A673 (cell line): ENCODE measurements around the gene LNPK. TPM values are rescaled to one million over a fixed set of nuclear protein-coding genes. Genes with fewer than 3 reads are reported as not detected.

Experiments
- BruUV-seq: library from RNA; stranded (reverse); fragments of 400-500 nt; replicated peaks from 2 replicates; lab custom pipeline; 2021; lab: Mats Ljungman, UMichigan
- CTCF ChIA-PET: fragments of 300-600 bp; sonication (Branson Sonifier 250); formaldehyde crosslinking; loops from one replicate; lab custom pipeline; 2022; ENCODE audit warnings: antibody characterized with exemption; lab: Charles Lee
- POLR2A ChIA-PET: fragments of 300-600 bp; sonication (Branson Sonifier 250); formaldehyde crosslinking; loops from one replicate; lab custom pipeline; 2022; ENCODE audit warnings: antibody characterized with exemption; ENCODE audit not compliant: low non-redundant PET; lab: Charles Lee
- DNase-seq: peaks from one replicate; pipeline ENCODE4 v3.0.0-alpha.2; 2015; ENCODE audit warnings: low spot score
- H3K27ac ChIP-seq: fragments of 200-600 bp; sonication (generic); 2 replicates; pipeline ENCODE4 v1.5.1; 2016; ENCODE audit warnings: mixed run types, low read depth, mild to moderate bottlenecking, mixed read lengths, antibody characterized with exemption, low read length; ENCODE audit not compliant: poor library complexity, severe bottlenecking
- H3K27me3 ChIP-seq: fragments of 200-600 bp; sonication (generic); replicated peaks from 2 replicates; pipeline ENCODE4 v1.6.1; 2017; ENCODE audit warnings: mixed run types, low read depth, mild to moderate bottlenecking, mixed read lengths, antibody characterized with exemption, low read length; ENCODE audit not compliant: insufficient read depth, poor library complexity
- H3K36me3 ChIP-seq: fragments of 200-600 bp; sonication (generic); 2 replicates; pipeline ENCODE4 v1.6.1; 2016; ENCODE audit warnings: mixed run types, mild to moderate bottlenecking, mixed read lengths, antibody characterized with exemption, low read length; ENCODE audit not compliant: insufficient read depth, poor library complexity, severe bottlenecking
- H3K4me1 ChIP-seq: fragments of 200-600 bp; sonication (generic); 2 replicates; pipeline ENCODE4 v1.6.1; 2017; ENCODE audit warnings: mixed run types, mild to moderate bottlenecking, mixed read lengths, antibody characterized with exemption, low read length; ENCODE audit not compliant: insufficient read depth, poor library complexity, severe bottlenecking
- H3K4me3 ChIP-seq: fragments of 200-600 bp; sonication (generic); 2 replicates; pipeline ENCODE4 v1.5.1; 2016; ENCODE audit warnings: low read depth, mixed run types, mild to moderate bottlenecking, mixed read lengths, low read length; ENCODE audit not compliant: poor library complexity, severe bottlenecking
- H3K9me3 ChIP-seq: fragments of 200-600 bp; sonication (generic); 2 replicates; pipeline ENCODE4 v1.6.1; 2016; ENCODE audit warnings: mixed run types, low read depth, mild to moderate bottlenecking, mixed read lengths, antibody characterized with exemption, low read length; ENCODE audit not compliant: poor library complexity, severe bottlenecking
- CTCF ChIP-seq: fragments of 300-800, 200-600 bp; sonication (generic); conservative IDR thresholded peaks from 2 replicates; pipeline ENCODE4 v1.5.1; 2017; ENCODE audit warnings: low read depth, mild to moderate bottlenecking, antibody characterized with exemption, low read length, moderate library complexity, mixed read lengths
- EZH2 ChIP-seq: fragments of 200-600 bp; sonication (generic); IDR thresholded peaks from 2 replicates; pipeline ENCODE4 v1.6.1; 2017; ENCODE audit warnings: borderline replicate concordance, low read depth, mild to moderate bottlenecking, mixed read lengths, antibody characterized with exemption, low read length; ENCODE audit not compliant: poor library complexity, severe bottlenecking
- intact Hi-C: fragments of 100-400 bp; cut with micrococcal nuclease; formaldehyde crosslinking; loops from one replicate; pipeline ENCODE4 v1.10.0; 2022; ENCODE audit not compliant: unreplicated experiment
- total RNA-seq: library from RNA; stranded (reverse); gene quantifications from 2 replicates; pipeline ENCODE4 v1.2.3, GENCODE V29; 2021

Gene LNPK
- total RNA-seq, 1 experiment from 2014 or later = 46.6 TPM

- ChIA-PET CTCF (no interaction called here), POLR2A (interaction anchor here (0.5 kb wide), 1 partner anchor 397 kb away, joined by 3 read pairs; no protein-coding TSS in a partner anchor)
- TF ChIP-seq CTCF = no peak
- TF ChIP-seq EZH2 = no peak
- BruUV-seq = TSS peak; percentile 80
- Histone ChIP-seq H3K27ac (peak overlapping the region; percentile 57), H3K4me1 (peaks cover 7% of the 10 kb centered on the region), H3K27me3 (no peaks in the 10 kb centered on the region), H3K36me3 (no peaks in the 10 kb centered on the region), H3K4me3 (peak overlapping the region; percentile 67), H3K9me3 (no peaks in the 10 kb centered on the region)
- intact Hi-C loops = loop anchor here (5.0 kb wide), 1 partner anchor 80 kb away; the partner anchor contains the start of gene EVX2
- no peak for DNase-seq
Observed at GRCh38 chr2:176002688-176003210, 682 bp upstream of the LNPK start.

GRCh38 chr2:176001281-176001915, 669 bp downstream of the LNPK start:
- ChIA-PET POLR2A (no interaction called here), CTCF (no interaction called here)
- no peaks in the 10 kb centered on the region for H3K36me3 ChIP-seq
- peak; percentile 70 for DNase-seq
- peak overlapping the region; percentile 57 for H3K27ac ChIP-seq
- H3K4me3 ChIP-seq = peak overlapping the region; percentile 67
- peaks cover 7% of the 10 kb centered on the region for H3K4me1 ChIP-seq
- intact Hi-C loops = loop anchor here (5.0 kb wide), 1 partner anchor 81 kb away; the partner anchor contains the start of gene EVX2
- no peaks in the 10 kb centered on the region for H3K9me3 ChIP-seq
- H3K27me3 ChIP-seq = no peaks in the 10 kb centered on the region
- TF ChIP-seq CTCF = no peak
- no peak for TF ChIP-seq EZH2
- BruUV-seq = no TSS peak

GRCh38 chr2:175999283-175999819, 2.7 kb downstream of the LNPK start:
- H3K4me3 ChIP-seq = no peak overlapping the region
- H3K27ac ChIP-seq = no peak overlapping the region
- no peaks in the 10 kb centered on the region for H3K9me3 ChIP-seq
- no peaks in the 10 kb centered on the region for H3K36me3 ChIP-seq
- no peaks in the 10 kb centered on the region for H3K27me3 ChIP-seq
- DNase-seq = no peak
- CTCF ChIA-PET = no interaction called here
- H3K4me1 ChIP-seq = peaks cover 7% of the 10 kb centered on the region
- POLR2A ChIA-PET = no interaction called here
- BruUV-seq = no TSS peak
- intact Hi-C loops = no loop called here
- no peak for TF ChIP-seq EZH2
- no peak for TF ChIP-seq CTCF
